Natural killer cell (primary cell): ENCODE results near the gene FOXC1. TPM values are rescaled to one million over a fixed set of nuclear protein-coding genes. Genes with fewer than 3 reads are reported as not detected.

Source experiments
- ATAC-seq, 3 donors: fragments of 150-1000 bp in 2 of 3; fragments of 200-7000 bp in 1 of 3; cut with Tn5 transposase; 1 replicate in 1 of 3; 2 replicates in 2 of 3; pipeline ENCODE4 v1.10.0; 2021; ENCODE audit warnings: mild to moderate bottlenecking in 2 of 3, moderate library complexity in 2 of 3
- DNase-seq, 2 donors: peaks; one replicate each; pipeline versions ENCODE4 v3.0.0 to v3.0.0-alpha.2; 2013 to 2021; ENCODE audit warnings: mixed read lengths in 1 of 2
- H3K27ac ChIP-seq: one replicate; pipeline ENCODE4 v1.5.1; 2013; ENCODE audit warnings: mild to moderate bottlenecking, low read length
- H3K27me3 ChIP-seq: one replicate; pipeline ENCODE4 v1.6.1; 2013; ENCODE audit warnings: low read length; ENCODE audit not compliant: control insufficient read depth, insufficient read depth
- H3K36me3 ChIP-seq: one replicate; pipeline ENCODE4 v1.6.1; 2013; ENCODE audit warnings: low read length; ENCODE audit not compliant: control insufficient read depth, insufficient read depth
- H3K4me1 ChIP-seq: one replicate; pipeline ENCODE4 v1.6.1; 2013; ENCODE audit warnings: low read length; ENCODE audit not compliant: control insufficient read depth, insufficient read depth
- H3K4me3 ChIP-seq: one replicate; pipeline ENCODE4 v1.5.1; 2013; ENCODE audit warnings: low read length
- H3K9me3 ChIP-seq: one replicate; pipeline ENCODE4 v1.6.1; 2013; ENCODE audit warnings: low read length; ENCODE audit not compliant: control insufficient read depth, insufficient read depth
- H3K27ac Mint-ChIP-seq, 2 donors: one replicate each; pipeline ENCODE4 v1.8.0; 2022; ENCODE audit warnings: mild to moderate bottlenecking in 2 of 2, mixed read lengths in 2 of 2, moderate library complexity in 1 of 2
- H3K27me3 Mint-ChIP-seq, 2 donors: one replicate each; pipeline ENCODE4 v1.8.0; 2022; ENCODE audit warnings: low read depth in 2 of 2, mixed read lengths in 2 of 2
- H3K36me3 Mint-ChIP-seq: one replicate; pipeline ENCODE4 v1.8.0; 2022; ENCODE audit warnings: mixed read lengths
- H3K4me1 Mint-ChIP-seq, 2 donors: one replicate each; pipeline ENCODE4 v1.8.0; 2022; ENCODE audit warnings: mixed read lengths in 2 of 2
- H3K4me3 Mint-ChIP-seq: one replicate; pipeline ENCODE4 v1.8.0; 2022; ENCODE audit warnings: mild to moderate bottlenecking, moderate library complexity, mixed read lengths
- H3K9me3 Mint-ChIP-seq, 2 donors: one replicate each; pipeline ENCODE4 v1.8.0; 2022; ENCODE audit warnings: mixed read lengths in 2 of 2
- CTCF ChIP-seq: fragments of 200-600 bp; IDR thresholded peaks from one replicate; pipeline ENCODE4 v1.8.0; 2022; ENCODE audit warnings: antibody characterized with exemption
- WGBS: methylation state at CpG from one replicate; pipeline ENCODE4 v1.1.7; 2013; ENCODE audit warnings: missing lambda C conversion rate; ENCODE audit not compliant: insufficient coverage; 5-methylcytosine and 5-hydroxymethylcytosine counted together
- intact Hi-C: fragments of 100-400 bp; cut with micrococcal nuclease; formaldehyde crosslinking; loops from one replicate; pipeline ENCODE4 v1.14.2; 2022
- total RNA-seq, 4 donors: library from RNA; stranded (reverse); fragments of 120-200 nt in 1 of 4; gene quantifications; one replicate each; pipeline versions ENCODE4 v1.2.3 to v1.2.4, GENCODE V29; 2013 to 2022

The FOXC1 gene
- total RNA-seq, 3 donors from 2014 or later (not counting 1 experiment from before 2014, with no cell fraction given): 0.16 to 0.21 TPM; not detected in 1

GRCh38 chr6:1586861-1587450 lies 22.8 kb upstream of the FOXC1 start:
- no peak for TF ChIP-seq CTCF
- no peak overlapping the region for H3K27ac Mint-ChIP-seq
- H3K36me3 ChIP-seq: no peaks in the 10 kb centered on the region
- H3K36me3 Mint-ChIP-seq: no peaks in the 10 kb centered on the region
- H3K4me3 ChIP-seq: no peak overlapping the region
- H3K9me3 Mint-ChIP-seq: no peaks in the 10 kb centered on the region
- DNase-seq (no peak), ATAC-seq (no peak)
- peaks cover 4 to 11% of the 10 kb centered on the region in 2 donors for H3K27me3 Mint-ChIP-seq
- H3K27ac ChIP-seq: no peak overlapping the region
- no peak overlapping the region for H3K4me3 Mint-ChIP-seq
- intact Hi-C loops: no loop called here
- H3K27me3 ChIP-seq: no peaks in the 10 kb centered on the region
- WGBS: 81% methylated on average over 5 of the region's 5 CpGs
- H3K9me3 ChIP-seq: no peaks in the 10 kb centered on the region
- no peaks in the 10 kb centered on the region for H3K4me1 Mint-ChIP-seq
- no peaks in the 10 kb centered on the region for H3K4me1 ChIP-seq

DNA sequence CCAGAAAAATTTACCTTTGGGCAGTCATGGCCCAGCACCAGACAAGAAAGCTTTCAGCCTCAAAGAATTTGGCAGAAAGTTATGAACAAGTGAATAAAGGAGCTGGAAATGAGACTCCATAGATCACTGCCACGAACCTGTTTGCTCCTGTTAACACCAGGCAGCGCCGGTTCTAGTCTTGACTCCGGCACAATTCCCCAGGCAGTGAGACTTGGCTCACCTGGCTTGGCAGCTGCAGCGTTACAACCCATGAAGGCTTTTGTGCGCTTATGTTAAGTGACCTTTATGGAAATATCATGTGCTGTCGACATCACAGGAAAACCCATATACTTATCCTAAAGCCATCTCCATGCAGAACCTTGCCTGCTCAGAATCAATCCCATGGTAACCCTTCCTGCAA lies 22.2 kb upstream of the FOXC1 start:
- H3K9me3 Mint-ChIP-seq: no peaks in the 10 kb centered on the region
- no peak overlapping the region for H3K4me3 Mint-ChIP-seq
- no peak for TF ChIP-seq CTCF
- H3K27ac Mint-ChIP-seq: no peak overlapping the region
- Histone ChIP-seq H3K36me3 (no peaks in the 10 kb centered on the region), H3K27me3 (no peaks in the 10 kb centered on the region), H3K9me3 (no peaks in the 10 kb centered on the region), H3K4me3 (no peak overlapping the region), H3K4me1 (no peaks in the 10 kb centered on the region), H3K27ac (no peak overlapping the region)
- WGBS: 93% methylated on average over 7 of the region's 7 CpGs
- ATAC-seq (no peak), DNase-seq (no peak)
- H3K27me3 Mint-ChIP-seq: peaks cover 6 to 17% of the 10 kb centered on the region in 2 donors
- no peaks in the 10 kb centered on the region for H3K4me1 Mint-ChIP-seq
- intact Hi-C loops: no loop called here
- no peaks in the 10 kb centered on the region for H3K36me3 Mint-ChIP-seq

DNA sequence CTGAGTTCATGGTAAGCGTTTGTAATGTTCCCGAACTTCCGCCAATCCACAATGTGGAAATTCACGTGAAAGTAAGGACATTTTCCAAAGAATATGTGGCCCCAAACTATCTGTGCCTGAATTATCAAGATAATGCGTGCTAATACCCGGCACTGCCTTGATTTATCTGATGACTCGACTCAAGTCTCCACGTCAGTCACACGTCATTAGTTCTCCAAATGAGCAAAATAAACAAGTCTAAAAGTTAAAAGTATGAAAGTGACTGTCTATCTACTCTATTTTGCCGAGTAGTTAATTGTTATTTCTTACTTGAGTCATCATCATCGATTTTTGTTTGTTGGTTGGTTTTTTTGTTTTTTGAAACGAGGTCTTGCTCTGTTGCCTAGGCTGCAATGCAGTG lies 21.7 kb upstream of the FOXC1 start:
- Histone ChIP-seq H3K4me1 (no peaks in the 10 kb centered on the region), H3K9me3 (no peaks in the 10 kb centered on the region), H3K27me3 (no peaks in the 10 kb centered on the region), H3K4me3 (no peak overlapping the region), H3K27ac (no peak overlapping the region), H3K36me3 (no peaks in the 10 kb centered on the region)
- TF ChIP-seq CTCF: no peak
- H3K27me3 Mint-ChIP-seq: peaks cover 8 to 21% of the 10 kb centered on the region in 2 donors
- H3K27ac Mint-ChIP-seq: no peak overlapping the region
- intact Hi-C loops: no loop called here
- H3K4me1 Mint-ChIP-seq: no peaks in the 10 kb centered on the region
- 93% methylated on average over 12 of the region's 12 CpGs for WGBS
- no peak for DNase-seq
- no peaks in the 10 kb centered on the region for H3K36me3 Mint-ChIP-seq
- no peak overlapping the region for H3K4me3 Mint-ChIP-seq
- no peaks in the 10 kb centered on the region for H3K9me3 Mint-ChIP-seq
- no peak for ATAC-seq

- Mint-ChIP-seq H3K36me3 (no peaks in the 10 kb centered on the region), H3K4me3 (no peak overlapping the region)
- DNase-seq: no peak
Measured at GRCh38 chr6:1589208-1589607, 20.5 kb upstream of the FOXC1 start.

More at GRCh38 chr6:1589208-1589607, 20.5 kb upstream of the FOXC1 start:
- Histone ChIP-seq H3K27ac (no peak overlapping the region), H3K36me3 (no peaks in the 10 kb centered on the region), H3K9me3 (no peaks in the 10 kb centered on the region), H3K27me3 (no peaks in the 10 kb centered on the region), H3K4me3 (no peak overlapping the region), H3K4me1 (no peaks in the 10 kb centered on the region)
- no peak for TF ChIP-seq CTCF
- intact Hi-C loops: no loop called here
- Mint-ChIP-seq H3K9me3 (no peaks in the 10 kb centered on the region), H3K4me1 (no peaks in the 10 kb centered on the region), H3K27ac (no peak overlapping the region), H3K27me3 (peaks cover 16 to 34% of the 10 kb centered on the region in 2 donors)
- 86% methylated on average over 6 of the region's 6 CpGs for WGBS
- no peak for ATAC-seq
